IPS DF 4.7 (cell line): ENCODE results near the gene ZNF99.
"Not testable (repeated sequence)": the region's sequence is repeated elsewhere in the genome, so short reads cannot be mapped to it uniquely, and the experiment has no call there.

Experiments
- DNase-seq: peaks from one replicate; pipeline ENCODE4 v3.0.0-alpha.2; 2013; ENCODE audit warnings: low spot score; ENCODE audit errors: extremely low read depth

ZNF99 gene

GRCh38 chr19:22783651-22784410 is at the start of gene ZNF99:
Gene ZNF99, minus strand, starts transcription at chr19:22784151. Its CDS starts 135 bp downstream, at chr19:22784016.
- no peak for DNase-seq

DNA sequence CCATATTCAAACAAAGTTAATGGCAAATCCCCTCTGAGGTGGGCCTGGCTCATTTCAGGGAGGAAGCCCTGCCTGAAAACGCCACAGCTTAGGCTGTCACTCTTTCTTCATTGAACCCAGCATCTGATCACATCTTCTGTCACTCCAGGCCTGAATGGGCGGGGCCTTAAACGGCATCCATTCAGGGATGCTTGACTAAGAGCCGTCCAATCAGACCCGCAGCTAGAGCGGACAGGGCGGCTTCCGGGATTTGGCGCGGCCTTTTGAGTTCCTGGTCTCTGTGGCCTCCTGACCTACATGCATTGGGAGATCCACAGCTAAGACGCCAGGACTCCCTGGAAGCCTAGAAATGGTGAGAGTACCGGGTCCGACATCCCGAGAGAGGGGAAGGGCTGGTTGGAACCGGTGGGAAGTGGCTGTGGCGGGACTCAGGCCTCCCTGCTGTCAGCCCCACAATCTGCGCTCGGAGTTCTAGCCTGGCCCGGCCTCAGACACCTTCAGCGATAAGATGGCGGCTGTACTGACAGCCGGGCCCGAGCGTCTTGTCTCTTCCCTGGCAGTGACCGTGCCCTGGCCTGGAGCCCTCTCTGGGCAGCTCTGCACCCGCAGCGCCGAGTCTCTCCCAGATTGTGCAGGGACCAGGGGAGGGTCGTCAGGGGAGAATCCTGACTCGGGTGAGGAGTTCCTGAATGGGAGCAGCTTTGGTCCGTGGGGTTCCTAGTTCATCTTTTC is 48.2 kb upstream of the ZNF99 start, which contains the start of gene ZNF723:
ZNF723 (plus strand) TSS at position 261 of the 732 bp plus-strand sequence; CDS start at position 350, 89 bp downstream.
- no peak for DNase-seq

GRCh38 chr19:22831211-22831610 is 47.3 kb upstream of the ZNF99 start:
- DNase-seq = no peak

GRCh38 chr19:22814124-22814523 is 30.2 kb upstream of the ZNF99 start:
- no peak for DNase-seq

GRCh38 chr19:22807061-22807835 is 23.3 kb upstream of the ZNF99 start:
- DNase-seq = no peak

DNA sequence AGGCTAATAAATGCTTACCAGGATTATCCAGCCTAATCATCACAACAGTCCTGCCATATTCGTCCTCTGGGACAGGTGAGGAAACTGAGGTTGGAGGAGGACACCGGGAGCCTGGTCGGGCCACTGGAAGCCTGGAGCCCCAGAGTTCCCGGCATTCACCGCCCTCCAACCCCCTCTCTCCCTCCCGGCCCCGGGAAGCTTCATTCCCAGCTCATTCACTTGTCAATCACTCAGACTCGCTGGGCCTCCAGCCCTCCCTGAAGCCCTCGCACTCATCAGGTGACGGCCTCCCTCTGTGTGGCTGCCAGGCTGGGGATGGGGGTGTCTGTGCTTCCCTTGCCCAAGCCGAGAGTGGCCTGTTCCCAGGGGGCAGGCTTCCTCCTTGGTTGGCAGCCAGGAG is 22.5 kb upstream of the ZNF99 start:
- DNase-seq = no peak

DNA sequence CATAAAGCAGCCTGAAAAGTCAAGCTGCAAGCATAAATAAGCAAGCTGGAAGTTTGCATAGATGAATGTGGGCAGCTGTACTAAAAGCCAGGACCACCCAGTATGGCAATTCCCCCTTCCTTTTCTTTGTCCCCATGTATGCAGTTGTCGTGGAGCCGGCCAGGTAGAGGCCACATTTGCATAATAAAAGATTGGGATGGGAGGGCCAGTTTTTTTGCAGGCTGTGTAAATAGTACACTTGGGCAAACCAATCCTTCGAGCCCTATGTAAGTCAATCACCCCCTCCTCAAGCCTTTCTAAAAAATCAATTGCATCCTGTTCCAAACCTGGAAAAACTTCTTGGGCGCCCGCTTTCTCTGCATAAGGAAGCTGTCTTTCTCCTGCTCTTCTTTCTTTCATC is 13.1 kb upstream of the ZNF99 start:
- DNase-seq = no peak

- DNase-seq = not testable (repeated sequence)
Measured at GRCh38 chr19:22792863-22793262, 8.9 kb upstream of the ZNF99 start.

GRCh38 chr19:22735911-22736645 is 47.9 kb downstream of the ZNF99 start:
- DNase-seq = no peak

DNA sequence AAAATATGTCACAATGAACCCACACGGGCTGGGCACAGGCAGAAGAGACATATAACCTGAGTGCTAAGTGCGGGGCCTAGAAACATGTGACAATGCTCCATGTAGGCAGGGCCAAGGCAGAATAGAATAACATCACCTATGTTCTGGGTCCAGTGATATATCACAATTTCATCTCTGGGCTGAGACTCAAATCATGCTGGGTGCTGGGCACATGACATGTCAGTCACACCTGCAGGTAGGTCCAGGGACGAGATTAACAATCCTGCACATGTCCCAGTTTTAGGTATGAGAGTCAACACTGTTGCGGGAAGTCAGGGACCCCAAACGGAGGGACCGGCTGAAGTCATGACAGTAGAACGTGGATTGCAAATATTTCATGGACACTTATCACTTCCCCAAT is 50.3 kb downstream of the ZNF99 start:
- DNase-seq = no peak

DNA sequence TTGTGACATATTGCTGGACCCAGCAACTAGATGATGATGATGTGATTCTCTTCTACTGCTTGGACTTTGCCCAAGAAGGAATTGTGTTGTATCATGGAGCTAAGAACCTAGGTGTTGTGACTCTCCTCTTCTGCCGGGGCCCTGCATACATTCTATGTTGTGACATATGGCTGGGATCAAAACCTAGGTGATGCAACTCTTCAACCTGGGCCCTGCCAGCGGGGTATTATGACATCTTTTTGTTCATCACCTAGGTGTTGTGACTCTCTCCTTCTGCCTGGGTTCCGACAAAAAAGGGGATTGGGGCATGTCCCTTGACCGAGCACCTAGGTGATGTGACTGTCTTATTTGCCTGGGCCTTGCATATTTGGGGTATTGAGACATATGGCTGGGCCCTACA is 55.7 kb downstream of the ZNF99 start:
- DNase-seq = not testable (repeated sequence)

GRCh38 chr19:22721533-22721932 is 62.4 kb downstream of the ZNF99 start:
- DNase-seq = not testable (repeated sequence)

GRCh38 chr19:22708983-22709382 is 75.0 kb downstream of the ZNF99 start:
- no peak for DNase-seq

DNA sequence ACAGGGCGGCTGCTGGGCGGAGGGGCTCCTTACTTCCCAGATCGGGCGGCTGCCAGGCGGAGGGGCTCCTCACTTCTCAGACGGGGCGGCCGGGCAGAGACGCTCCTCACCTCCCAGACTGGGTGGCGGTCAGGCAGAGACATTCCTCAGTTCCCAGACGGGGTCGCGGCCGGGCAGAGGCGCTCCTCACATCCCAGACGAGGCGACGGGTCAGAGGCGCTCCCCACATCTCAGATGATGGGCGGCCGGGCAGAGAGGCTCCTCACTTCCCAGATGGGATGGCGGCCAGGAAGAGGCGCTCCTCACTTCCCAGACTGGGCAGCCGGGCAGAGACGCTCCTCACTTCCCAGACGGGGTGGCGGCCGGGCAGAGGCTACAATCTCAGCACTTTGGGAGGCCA is 80.9 kb downstream of the ZNF99 start:
- not testable (repeated sequence) for DNase-seq

- DNase-seq = not testable (repeated sequence)
Measured at GRCh38 chr19:22702661-22703060, 81.3 kb downstream of the ZNF99 start.
